RWPE2 (cell line): Measurements from ENCODE around the gene HMGXB3.

Experiments
- ATAC-seq: fragments of 200-7000 bp; cut with Tn5 transposase; 3 replicates; pipeline ENCODE4 v1.9.1; 2021; ENCODE audit warnings: low read depth
- DNase-seq: peaks from one replicate; pipeline ENCODE4 v3.0.0-alpha.2; 2020; ENCODE audit warnings: low spot score
- H3K27ac ChIP-seq: fragments of 450-650 bp; 2 replicates; pipeline ENCODE4 v1.5.1; 2017; ENCODE audit warnings: mild to moderate bottlenecking; ENCODE audit not compliant: poor library complexity, severe bottlenecking
- H3K27me3 ChIP-seq: fragments of 250-450 bp; sonication (Bioruptor Pico); 2 replicates; pipeline ENCODE4 v1.5.1; 2021; ENCODE audit warnings: mild to moderate bottlenecking, moderate library complexity; ENCODE audit not compliant: insufficient read depth, poor library complexity, severe bottlenecking
- H3K36me3 ChIP-seq: fragments of 250-450 bp; sonication (Bioruptor Pico); 2 replicates; pipeline ENCODE4 v1.5.1; 2020; ENCODE audit warnings: low read depth, mild to moderate bottlenecking, moderate library complexity
- H3K4me1 ChIP-seq: fragments of 250-450 bp; sonication (Bioruptor Pico); 2 replicates; pipeline ENCODE4 v1.5.1; 2021; ENCODE audit warnings: mild to moderate bottlenecking, moderate library complexity; ENCODE audit not compliant: insufficient read depth, poor library complexity, severe bottlenecking
- H3K4me3 ChIP-seq: fragments of 250-450 bp; sonication (Bioruptor Pico); 2 replicates; pipeline ENCODE4 v1.5.1; 2021; ENCODE audit warnings: mild to moderate bottlenecking, moderate library complexity; ENCODE audit not compliant: severe bottlenecking
- H3K9me3 ChIP-seq: fragments of 250-450 bp; sonication (Bioruptor Pico); 2 replicates; pipeline ENCODE4 v1.5.1; 2021; ENCODE audit warnings: mild to moderate bottlenecking, moderate library complexity; ENCODE audit not compliant: severe bottlenecking
- TF ChIP-seq, protein P1 (sequence below): fragments of 450-650 bp; IDR thresholded peaks from one replicate; pipeline ENCODE4 v1.5.1; 2017; ENCODE audit warnings: mild to moderate bottlenecking, moderate library complexity; ENCODE audit not compliant: poor library complexity, severe bottlenecking

The HMGXB3 gene

DNA sequence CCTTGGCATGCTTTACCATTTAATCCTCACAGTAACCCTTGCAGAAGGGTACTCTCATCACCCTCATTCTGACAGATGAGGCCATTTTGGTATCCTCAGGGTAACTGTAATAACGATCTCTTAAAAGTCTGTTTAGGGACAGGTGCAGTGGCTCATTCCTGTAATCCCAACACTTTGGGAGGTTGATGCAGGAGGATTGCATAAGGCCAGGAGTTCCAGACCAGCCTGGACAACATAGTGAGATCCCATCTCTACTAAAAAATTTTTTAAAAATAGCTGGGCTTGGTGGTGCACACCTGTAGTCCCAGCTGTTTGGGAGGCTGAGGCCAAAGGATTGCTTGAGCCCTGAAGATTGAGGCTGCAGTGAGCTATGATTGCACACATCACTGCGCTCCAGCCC is 54.0 kb downstream of the HMGXB3 start:
- DNase-seq (no peak), ATAC-seq (no peak)
- peaks cover 47% of the 10 kb centered on the region for H3K36me3 ChIP-seq
- H3K4me1 ChIP-seq = peaks cover 23% of the 10 kb centered on the region
- H3K4me3 ChIP-seq = no peak overlapping the region
- TF ChIP-seq, protein P1, sequence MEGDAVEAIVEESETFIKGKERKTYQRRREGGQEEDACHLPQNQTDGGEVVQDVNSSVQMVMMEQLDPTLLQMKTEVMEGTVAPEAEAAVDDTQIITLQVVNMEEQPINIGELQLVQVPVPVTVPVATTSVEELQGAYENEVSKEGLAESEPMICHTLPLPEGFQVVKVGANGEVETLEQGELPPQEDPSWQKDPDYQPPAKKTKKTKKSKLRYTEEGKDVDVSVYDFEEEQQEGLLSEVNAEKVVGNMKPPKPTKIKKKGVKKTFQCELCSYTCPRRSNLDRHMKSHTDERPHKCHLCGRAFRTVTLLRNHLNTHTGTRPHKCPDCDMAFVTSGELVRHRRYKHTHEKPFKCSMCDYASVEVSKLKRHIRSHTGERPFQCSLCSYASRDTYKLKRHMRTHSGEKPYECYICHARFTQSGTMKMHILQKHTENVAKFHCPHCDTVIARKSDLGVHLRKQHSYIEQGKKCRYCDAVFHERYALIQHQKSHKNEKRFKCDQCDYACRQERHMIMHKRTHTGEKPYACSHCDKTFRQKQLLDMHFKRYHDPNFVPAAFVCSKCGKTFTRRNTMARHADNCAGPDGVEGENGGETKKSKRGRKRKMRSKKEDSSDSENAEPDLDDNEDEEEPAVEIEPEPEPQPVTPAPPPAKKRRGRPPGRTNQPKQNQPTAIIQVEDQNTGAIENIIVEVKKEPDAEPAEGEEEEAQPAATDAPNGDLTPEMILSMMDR = no peak
- H3K27me3 ChIP-seq = no peaks in the 10 kb centered on the region
- no peaks in the 10 kb centered on the region for H3K9me3 ChIP-seq
- no peak overlapping the region for H3K27ac ChIP-seq

DNA sequence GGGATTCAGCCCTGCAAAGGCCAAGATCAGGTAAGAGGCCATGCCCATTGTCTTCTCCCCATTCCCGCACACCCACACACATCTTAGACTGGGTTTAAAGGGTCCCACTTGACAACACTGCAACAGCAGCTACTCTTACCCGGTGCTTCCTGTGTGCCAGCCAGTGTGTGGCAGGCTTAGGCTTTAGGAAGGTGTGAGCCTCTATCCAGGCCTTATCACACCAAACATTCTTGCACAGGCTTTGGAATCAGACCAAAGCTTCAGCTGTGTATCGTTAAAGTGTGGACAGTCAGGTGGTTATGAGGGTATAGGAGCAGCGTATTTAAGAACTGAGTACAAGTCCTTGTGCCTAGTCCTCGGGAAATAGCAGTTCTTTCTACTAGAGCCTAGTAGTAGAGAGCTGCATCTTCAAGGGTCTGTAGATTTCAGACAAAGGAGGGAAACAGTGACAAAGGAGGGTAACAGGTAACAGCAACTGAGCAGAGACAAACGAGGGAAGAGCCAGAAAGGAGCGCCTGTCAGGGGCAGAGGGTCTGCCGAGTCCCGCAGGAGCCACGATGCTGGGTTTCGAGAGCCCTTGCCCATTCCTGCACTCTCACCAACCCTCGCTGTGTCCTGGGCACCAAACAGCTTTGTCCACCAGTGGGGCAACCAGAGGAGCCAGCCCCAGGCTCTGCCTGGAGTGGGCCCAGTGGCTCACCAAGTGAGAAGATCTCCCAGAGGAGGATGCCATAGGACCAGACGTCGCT is 55.0 kb downstream of the HMGXB3 start:
- peaks cover 38% of the 10 kb centered on the region for H3K36me3 ChIP-seq
- peaks cover 14% of the 10 kb centered on the region for H3K4me1 ChIP-seq
- H3K4me3 ChIP-seq = no peak overlapping the region
- H3K9me3 ChIP-seq = no peaks in the 10 kb centered on the region
- DNase-seq = peak; percentile 52
- TF ChIP-seq, protein P1 = no peak
- no peak for ATAC-seq
- H3K27ac ChIP-seq = no peak overlapping the region
- H3K27me3 ChIP-seq = no peaks in the 10 kb centered on the region

DNA sequence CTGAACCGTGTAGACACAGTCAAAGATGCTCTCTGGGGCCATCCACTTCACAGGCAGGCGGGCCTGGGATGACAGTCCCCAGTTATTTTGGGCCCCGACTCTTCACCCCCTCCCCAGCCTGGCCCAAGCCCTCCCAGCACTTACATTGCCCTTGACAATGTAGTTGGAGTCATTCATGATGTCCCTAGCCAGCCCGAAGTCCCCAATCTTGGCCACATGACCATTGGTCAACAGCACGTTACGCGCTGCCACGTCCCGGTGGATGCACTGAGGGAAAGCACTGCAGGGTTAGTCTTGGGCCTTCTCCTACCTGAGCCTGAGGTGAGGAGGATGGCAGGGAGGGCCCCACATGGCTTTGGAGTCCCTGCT is 55.5 kb downstream of the HMGXB3 start:
- DNase-seq (peak; percentile 62), ATAC-seq (no peak)
- Histone ChIP-seq H3K9me3 (no peaks in the 10 kb centered on the region), H3K4me1 (peaks cover 11% of the 10 kb centered on the region), H3K27ac (no peak overlapping the region), H3K27me3 (no peaks in the 10 kb centered on the region), H3K4me3 (no peak overlapping the region), H3K36me3 (peaks cover 32% of the 10 kb centered on the region)
- TF ChIP-seq, protein P1 = no peak

DNA sequence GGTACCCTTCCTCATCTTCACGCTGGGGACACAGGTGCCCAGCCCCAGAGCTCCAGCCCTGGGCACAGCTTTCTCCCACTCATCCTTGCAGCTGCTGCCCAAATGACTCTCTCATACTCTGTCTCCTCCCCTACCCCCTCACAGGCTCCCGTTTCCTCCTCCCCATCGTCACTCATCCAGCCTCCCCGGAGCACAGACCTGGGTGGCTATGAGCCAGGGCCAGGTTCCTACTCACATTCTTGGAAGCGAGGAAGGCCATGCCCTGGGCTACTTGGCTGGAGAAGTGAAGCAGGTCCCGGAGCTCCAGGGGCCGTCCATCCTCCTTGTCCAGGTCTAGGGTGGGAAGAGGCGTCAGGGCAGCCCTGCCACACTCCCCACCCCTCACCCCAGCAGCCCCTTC is 56.5 kb downstream of the HMGXB3 start:
- DNase-seq (peak; percentile 59), ATAC-seq (no peak)
- Histone ChIP-seq H3K36me3 (peaks cover 23% of the 10 kb centered on the region), H3K27ac (no peak overlapping the region), H3K27me3 (no peaks in the 10 kb centered on the region), H3K9me3 (no peaks in the 10 kb centered on the region), H3K4me3 (no peak overlapping the region), H3K4me1 (peaks cover 11% of the 10 kb centered on the region)
- TF ChIP-seq, protein P1 = no peak

DNA sequence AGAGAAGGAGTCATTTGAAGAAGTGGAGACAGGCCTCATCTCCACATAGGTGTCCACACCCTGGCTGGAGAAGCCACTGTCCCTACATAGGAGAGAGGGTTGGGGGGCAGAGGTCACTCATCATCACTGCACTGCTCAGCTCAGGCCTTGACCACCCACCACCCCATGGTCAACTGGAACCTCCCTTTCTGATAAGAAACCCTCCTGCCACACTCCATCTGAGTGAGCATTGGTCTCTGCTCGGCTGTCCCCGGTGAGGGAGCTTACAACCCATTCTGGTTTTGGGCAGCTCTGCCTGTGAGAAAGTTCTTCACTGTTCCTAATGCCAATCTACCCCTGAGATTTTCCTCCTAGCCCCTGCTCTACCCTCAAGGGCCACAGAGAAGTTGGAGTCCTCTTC is 57.0 kb downstream of the HMGXB3 start:
- no peaks in the 10 kb centered on the region for H3K27me3 ChIP-seq
- no peak overlapping the region for H3K27ac ChIP-seq
- peaks cover 18% of the 10 kb centered on the region for H3K36me3 ChIP-seq
- peaks cover 11% of the 10 kb centered on the region for H3K4me1 ChIP-seq
- TF ChIP-seq, protein P1 = no peak
- no peaks in the 10 kb centered on the region for H3K9me3 ChIP-seq
- DNase-seq (peak; percentile 55), ATAC-seq (no peak; the same call in 2 of the 3 replicates)
- no peak overlapping the region for H3K4me3 ChIP-seq
